WTC11 (cell line): Measurements from ENCODE around the gene CREB3. TPM values are rescaled to one million over a fixed set of nuclear protein-coding genes. Genes with fewer than 3 reads are reported as not detected.

Source experiments
- ATAC-seq: fragments of 200-7000 bp; cut with Tn5 transposase; 2 replicates; pipeline ENCODE4 v1.10.0; 2021; ENCODE audit warnings: mild to moderate bottlenecking, moderate library complexity
- CTCF ChIA-PET: fragments of 300-600 bp; sonication (Branson Sonifier 250); formaldehyde crosslinking; loops from one replicate; lab custom pipeline; 2021; ENCODE audit warnings: antibody characterized with exemption; lab: Charles Lee
- POLR2A ChIA-PET: fragments of 350-600 bp; sonication (Branson Sonifier 250); formaldehyde crosslinking; loops from one replicate; lab custom pipeline; 2021; ENCODE audit warnings: antibody characterized with exemption; lab: Charles Lee
- DNase-seq: peaks from one replicate; pipeline ENCODE4 v3.0.0; 2021; ENCODE audit warnings: low spot score
- H3K27ac Mint-ChIP-seq: 2 replicates; pipeline ENCODE4 v1.8.0; 2021; ENCODE audit warnings: mixed read lengths
- H3K27me3 Mint-ChIP-seq: 2 replicates; pipeline ENCODE4 v1.8.0; 2021; ENCODE audit warnings: low read depth, mild to moderate bottlenecking, moderate library complexity, mixed read lengths
- H3K36me3 Mint-ChIP-seq: 2 replicates; pipeline ENCODE4 v1.8.0; 2021; ENCODE audit warnings: mixed read lengths
- H3K4me1 Mint-ChIP-seq: 2 replicates; pipeline ENCODE4 v1.8.0; 2022; ENCODE audit warnings: mixed read lengths
- H3K4me3 Mint-ChIP-seq: 2 replicates; pipeline ENCODE4 v1.8.0; 2021; ENCODE audit warnings: mild to moderate bottlenecking, moderate library complexity, mixed read lengths
- H3K9me3 Mint-ChIP-seq: 2 replicates; pipeline ENCODE4 v1.8.0; 2021; ENCODE audit warnings: mixed read lengths
- ARID4B ChIP-seq: sonication (generic); formaldehyde crosslinking; IDR thresholded peaks from 2 replicates; pipeline ENCODE4 v1.8.0; 2023; ENCODE audit warnings: missing genetic modification reagents, mild to moderate bottlenecking, borderline replicate concordance
- CBFB ChIP-seq: sonication (generic); formaldehyde crosslinking; IDR thresholded peaks from 2 replicates; pipeline ENCODE4 v1.8.1; 2022; ENCODE audit warnings: mild to moderate bottlenecking, low read depth, missing genetic modification reagents
- E2F4 ChIP-seq: sonication (generic); formaldehyde crosslinking; IDR thresholded peaks from 2 replicates; pipeline ENCODE4 v1.8.1; 2022; ENCODE audit warnings: low read depth, mild to moderate bottlenecking, moderate library complexity, missing genetic modification reagents, borderline replicate concordance
- ERG ChIP-seq: fragments of 250-450 bp; sonication (Bioruptor Pico); IDR thresholded peaks from 2 replicates; pipeline ENCODE4 v1.8.0; 2021; ENCODE audit warnings: mild to moderate bottlenecking
- FOXP1 ChIP-seq: sonication (generic); formaldehyde crosslinking; IDR thresholded peaks from 2 replicates; pipeline ENCODE4 v1.8.0; 2022; ENCODE audit warnings: missing genetic modification reagents, mild to moderate bottlenecking, moderate library complexity, borderline replicate concordance
- GTF2I ChIP-seq: fragments of 250-450 bp; sonication (Bioruptor Pico); conservative IDR thresholded peaks from 2 replicates; pipeline ENCODE4 v1.4.0; 2021; ENCODE audit warnings: mild to moderate bottlenecking
- HMGA2 ChIP-seq: fragments of 250-450 bp; sonication (Bioruptor Pico); IDR thresholded peaks from 2 replicates; pipeline ENCODE4 v1.4.0; 2021; ENCODE audit warnings: mild to moderate bottlenecking, moderate library complexity
- HMGXB4 ChIP-seq: sonication (generic); formaldehyde crosslinking; IDR thresholded peaks from 2 replicates; pipeline ENCODE4 v1.8.1; 2023; ENCODE audit warnings: mild to moderate bottlenecking, moderate library complexity, missing genetic modification reagents
- IRF1 ChIP-seq: sonication (generic); formaldehyde crosslinking; IDR thresholded peaks from 2 replicates; pipeline ENCODE4 v1.8.0; 2023; ENCODE audit warnings: missing genetic modification reagents
- JAZF1 ChIP-seq: fragments of 250-450 bp; sonication (Bioruptor Pico); IDR thresholded peaks from 2 replicates; pipeline ENCODE4 v1.9.0; 2021; ENCODE audit warnings: moderate library complexity, mild to moderate bottlenecking, inconsistent platforms
- MAX ChIP-seq: sonication (generic); formaldehyde crosslinking; IDR thresholded peaks from 2 replicates; pipeline ENCODE4 v1.8.0; 2022; ENCODE audit warnings: mild to moderate bottlenecking, missing genetic modification reagents
- NFYB ChIP-seq: sonication (generic); formaldehyde crosslinking; conservative IDR thresholded peaks from 2 replicates; pipeline ENCODE4 v1.8.0; 2022; ENCODE audit warnings: low read depth, missing genetic modification reagents
- NR1H2 ChIP-seq: sonication (generic); formaldehyde crosslinking; IDR thresholded peaks from 2 replicates; pipeline ENCODE4 v1.9.0; 2021; ENCODE audit warnings: mild to moderate bottlenecking, moderate library complexity, missing genetic modification reagents
- PRRX2 ChIP-seq: fragments of 250-450 bp; sonication (Bioruptor Pico); IDR thresholded peaks from 2 replicates; pipeline ENCODE4 v1.8.0; 2021; ENCODE audit warnings: mild to moderate bottlenecking
- STAT6 ChIP-seq: sonication (generic); formaldehyde crosslinking; conservative IDR thresholded peaks from 2 replicates; pipeline ENCODE4 v1.8.1; 2023; ENCODE audit warnings: mild to moderate bottlenecking, low read depth, missing genetic modification reagents, moderate library complexity
- USF2 ChIP-seq: sonication (generic); formaldehyde crosslinking; IDR thresholded peaks from 2 replicates; pipeline ENCODE4 v1.8.1; 2023; ENCODE audit warnings: mild to moderate bottlenecking, missing genetic modification reagents, moderate library complexity
- ZMAT4 ChIP-seq: fragments of 250-450 bp; sonication (Bioruptor Pico); IDR thresholded peaks from 2 replicates; pipeline ENCODE4 v1.9.0; 2021; ENCODE audit warnings: mild to moderate bottlenecking
- ZNF121 ChIP-seq: sonication (generic); formaldehyde crosslinking; IDR thresholded peaks from 2 replicates; pipeline ENCODE4 v1.8.0; 2023; ENCODE audit warnings: missing genetic modification reagents
- ZSCAN18 ChIP-seq: fragments of 250-450 bp; sonication (Bioruptor Pico); IDR thresholded peaks from 2 replicates; pipeline ENCODE4 v2.1.2; 2022; ENCODE audit warnings: mild to moderate bottlenecking, moderate library complexity
- total RNA-seq: library from RNA; stranded (reverse); gene quantifications from 3 replicates; pipeline ENCODE4 v1.2.3, GENCODE V29; 2021

The CREB3 gene
- total RNA-seq, 1 experiment from 2014 or later = 21.4 TPM

GRCh38 chr9:35771075-35771433 is 38.6 kb downstream of the CREB3 start:
- H3K27me3 Mint-ChIP-seq = no peaks in the 10 kb centered on the region
- TF ChIP-seq PRRX2 (CRISPR knock-in tag) (no peak), STAT6 (CRISPR knock-in tag) (no peak), HMGA2 (no peak), USF2 (CRISPR knock-in tag) (no peak), GTF2I (CRISPR knock-in tag) (no peak), ZMAT4 (CRISPR knock-in tag) (no peak)
- TF ChIP-seq, all 79 proteins: peak for 0
- DNase-seq (no peak), ATAC-seq (no peak)
- POLR2A ChIA-PET = interaction anchor here (1.4 kb wide), 1 partner anchor 15 kb away, joined by 6 read pairs; no protein-coding TSS in a partner anchor
- Mint-ChIP-seq H3K9me3 (no peaks in the 10 kb centered on the region), H3K4me1 (peaks cover 16% of the 10 kb centered on the region), H3K27ac (no peak overlapping the region), H3K4me3 (no peak overlapping the region), H3K36me3 (no peaks in the 10 kb centered on the region)
- CTCF ChIA-PET = interaction anchor here (0.6 to 3.3 kb wide), 6 partner anchors 12 to 132 kb away, joined by 3 to 18 read pairs (median 3); no protein-coding TSS in a partner anchor

- no peak for ATAC-seq
- Mint-ChIP-seq H3K27me3 (no peaks in the 10 kb centered on the region), H3K27ac (no peak overlapping the region), H3K4me1 (peaks cover 18% of the 10 kb centered on the region), H3K36me3 (no peaks in the 10 kb centered on the region), H3K4me3 (no peak overlapping the region), H3K9me3 (no peaks in the 10 kb centered on the region)
- ChIA-PET POLR2A (interaction anchor here (1.4 kb wide), 1 partner anchor 15 kb away, joined by 6 read pairs; no protein-coding TSS in a partner anchor), CTCF (interaction anchor here (0.6 to 3.3 kb wide), 4 partner anchors 11 to 131 kb away, joined by 3 to 18 read pairs (median 3); no protein-coding TSS in a partner anchor)
- no peak for DNase-seq
- no peak for TF ChIP-seq MAX
- TF ChIP-seq JAZF1 (CRISPR knock-in tag) = no peak
- TF ChIP-seq ARID4B (CRISPR knock-in tag) = no peak
- TF ChIP-seq ZNF121 (CRISPR knock-in tag) = no peak
- no peak for TF ChIP-seq NFYB (CRISPR knock-in tag)
- TF ChIP-seq ZSCAN18 = no peak
- no peak for TF ChIP-seq FOXP1
- no peak for TF ChIP-seq HMGXB4
- no peak for TF ChIP-seq NR1H2 (CRISPR knock-in tag)
- TF ChIP-seq IRF1 = no peak
- no peak for TF ChIP-seq ERG (CRISPR knock-in tag)
- no peak for TF ChIP-seq E2F4 (CRISPR knock-in tag)
- no peak for TF ChIP-seq CBFB (CRISPR knock-in tag)
Measured at GRCh38 chr9:35771534-35771933, 39.1 kb downstream of the CREB3 start.
